BJ (cell line): ENCODE data around the gene PYCR2. TPM values are rescaled to one million over a fixed set of nuclear protein-coding genes. Genes with fewer than 3 reads are reported as not detected.

Experiments used
- CTCF ChIA-PET: fragments of 350-600 bp; formaldehyde crosslinking; extraction: SDS; loops from one replicate; lab custom pipeline; 2021; ENCODE audit warnings: antibody characterized with exemption, inconsistent platforms; lab: Yijun Ruan, JAX
- POLR2A ChIA-PET: fragments of 300-600 bp; sonication (Branson Sonifier 250); formaldehyde crosslinking; extraction: SDS; loops from one replicate; lab custom pipeline; 2021; ENCODE audit warnings: antibody characterized with exemption; lab: Charles Lee
- DNase-seq: peaks from one replicate; pipeline ENCODE4 v3.0.0-alpha.2; 2011; ENCODE audit warnings: low read depth
- H3K27me3 ChIP-seq: 2 replicates; pipeline ENCODE4 v1.6.0; 2011; ENCODE audit warnings: low read length; ENCODE audit not compliant: control insufficient read depth, insufficient read depth
- H3K36me3 ChIP-seq: 2 replicates; pipeline ENCODE4 v1.5.1; 2011; ENCODE audit warnings: low read length; ENCODE audit not compliant: control insufficient read depth, insufficient read depth
- H3K4me3 ChIP-seq: 2 replicates; pipeline ENCODE4 v1.5.1; 2011; ENCODE audit warnings: low read depth, mild to moderate bottlenecking, control low read depth, low read length
- CTCF ChIP-seq: IDR thresholded peaks from 2 replicates; pipeline ENCODE4 v1.5.1; 2011; ENCODE audit warnings: low read depth, mild to moderate bottlenecking, control low read depth, inconsistent platforms, low read length, moderate library complexity; ENCODE audit not compliant: insufficient read depth
- polyA plus RNA-seq: library from polyadenylated mRNA; depleted of rRNA; stranded (reverse); fragments of >200 nt; gene quantifications from 2 replicates; pipeline ENCODE4 v1.2.3, GENCODE V29; 2011

PYCR2 gene
- polyA plus RNA-seq, 1 experiment = 81.1 TPM

GRCh38 chr1:225958041-225958440 lies 34.0 kb upstream of the PYCR2 start:
- H3K4me3 ChIP-seq = no peak overlapping the region
- no peaks in the 10 kb centered on the region for H3K36me3 ChIP-seq
- DNase-seq = no peak
- ChIA-PET CTCF (interaction anchor here (1.1 kb wide), 1 partner anchor 30 kb away, joined by 3 read pairs; no protein-coding TSS in a partner anchor), POLR2A (no interaction called here)
- no peak for TF ChIP-seq CTCF
- 0 out of 2 replicates have a peak, but pooled peaks cover 3% of the 10 kb centered on the region for H3K27me3 ChIP-seq

- DNase-seq = no peak
- Histone ChIP-seq H3K27me3 (peaks cover 4% of the 10 kb centered on the region; the same call in 1 of the 2 replicates), H3K4me3 (no peak overlapping the region), H3K36me3 (no peaks in the 10 kb centered on the region)
- CTCF ChIA-PET = interaction anchor here (2.8 kb wide), 1 partner anchor 10 kb away, joined by 8 read pairs; no protein-coding TSS in a partner anchor
- POLR2A ChIA-PET = no interaction called here
- no peak for TF ChIP-seq CTCF
Measured at GRCh38 chr1:225954753-225955152, 30.7 kb upstream of the PYCR2 start.

- ChIA-PET CTCF (interaction anchor here (1.2 to 2.8 kb wide), 2 partner anchors 8 to 479 kb away, joined by 3 to 8 read pairs; no protein-coding TSS in a partner anchor), POLR2A (no interaction called here)
- Histone ChIP-seq H3K36me3 (no peaks in the 10 kb centered on the region), H3K27me3 (peaks cover 10% of the 10 kb centered on the region), H3K4me3 (no peak overlapping the region)
- DNase-seq = no peak
- TF ChIP-seq CTCF = no peak
Measured at GRCh38 chr1:225953315-225953714, 29.3 kb upstream of the PYCR2 start.

- DNase-seq = no peak
- Histone ChIP-seq H3K4me3 (no peak overlapping the region), H3K36me3 (no peaks in the 10 kb centered on the region), H3K27me3 (peaks cover 15% of the 10 kb centered on the region)
- POLR2A ChIA-PET = no interaction called here
- CTCF ChIA-PET = interaction anchor here (0.7 to 1.8 kb wide), 3 partner anchors 10 to 23 kb away, joined by 3 to 5 read pairs (median 4); no protein-coding TSS in a partner anchor
- TF ChIP-seq CTCF = no peak
Measured at GRCh38 chr1:225950905-225951497, 27.0 kb upstream of the PYCR2 start.

GRCh38 chr1:225949041-225949440 lies 25.0 kb upstream of the PYCR2 start:
- Histone ChIP-seq H3K36me3 (no peaks in the 10 kb centered on the region), H3K27me3 (peaks cover 15% of the 10 kb centered on the region), H3K4me3 (no peak overlapping the region)
- ChIA-PET CTCF (interaction anchor here (1.7 kb wide), 1 partner anchor 14 kb away, joined by 4 read pairs; no protein-coding TSS in a partner anchor), POLR2A (no interaction called here)
- TF ChIP-seq CTCF = no peak
- no peak for DNase-seq
